Measurements from ENCODE around the gene CSH1.
A peak's percentile ranks its signal among the peaks of the same experiment; 100 is the strongest.

The CSH1 gene

GRCh38 chr17:63930951-63931575, 34.7 kb upstream of the CSH1 start:
- no CpG with 5 or more reads among the region's 16 CpGs for WGBS (ENCODE audit: extremely low coverage, insufficient coverage, low lambda C conversion rate)
- Histone ChIP-seq H3K27ac (ENCODE audit: low read depth, low read length) (no peak overlapping the region), H3K4me1 (ENCODE audit: control insufficient read depth, low read depth, low read length) (no peaks in the 10 kb centered on the region)

GRCh38 chr17:63929860-63930766, 33.7 kb upstream of the CSH1 start:
- Histone ChIP-seq H2BK15ac (replicated peaks; ENCODE audit: low read depth) (no peak overlapping the region), H3K79me1 (ENCODE audit: low read length) (no peaks in the 10 kb centered on the region), H3K79me2 (ENCODE audit: control insufficient read depth, insufficient read depth, low read length) (no peaks in the 10 kb centered on the region), H3K18ac (ENCODE audit: low read length) (no peak overlapping the region), H3K23ac (ENCODE audit: low read length) (no peak overlapping the region), H2AK5ac (ENCODE audit: low read length) (no peak overlapping the region), H3K27me3 (ENCODE audit: insufficient read depth, low read length, poor library complexity) (no peaks in the 10 kb centered on the region), H2BK5ac (ENCODE audit: low read length) (no peak overlapping the region), H3K4me1 (ENCODE audit: control insufficient read depth, low read depth, low read length) (no peaks in the 10 kb centered on the region), H3K36me3 (ENCODE audit: control insufficient read depth, insufficient read depth, low read length) (no peaks in the 10 kb centered on the region), H4K8ac (ENCODE audit: low read depth, low read length) (no peak overlapping the region), H3K9ac (ENCODE audit: low read length) (no peak overlapping the region), H3K4ac (ENCODE audit: low read depth, low read length) (no peak overlapping the region), H3K27ac (ENCODE audit: low read depth, low read length) (no peak overlapping the region), H4K5ac (ENCODE audit: low read length) (no peak overlapping the region), H3K4me2 (ENCODE audit: low read length) (no peak overlapping the region), H3K56ac (ENCODE audit: low read length) (no peak overlapping the region), H2BK120ac (ENCODE audit: low read depth, low read length) (no peak overlapping the region), H3K4me3 (ENCODE audit: low read length) (no peak overlapping the region)
- no CpG with 5 or more reads among the region's 24 CpGs for WGBS (ENCODE audit: extremely low coverage, insufficient coverage, low lambda C conversion rate)
- no peak for DNase-seq

More at GRCh38 chr17:63930951-63931575, 34.7 kb upstream of the CSH1 start:
- no peak overlapping the region for H3K23ac ChIP-seq (ENCODE audit: low read length)
- H4K8ac ChIP-seq (ENCODE audit: low read depth, low read length) = no peak overlapping the region
- DNase-seq = peak; percentile 51
- H3K4me3 ChIP-seq (ENCODE audit: low read length) = no peak overlapping the region
- H2BK5ac ChIP-seq (ENCODE audit: low read length) = no peak overlapping the region
- no peak overlapping the region for H2BK15ac ChIP-seq (replicated peaks; ENCODE audit: low read depth)
- no peak overlapping the region for H3K18ac ChIP-seq (ENCODE audit: low read length)
- no peak overlapping the region for H3K56ac ChIP-seq (ENCODE audit: low read length)
- no peak overlapping the region for H2AK5ac ChIP-seq (ENCODE audit: low read length)
- H3K79me1 ChIP-seq (ENCODE audit: low read length) = no peaks in the 10 kb centered on the region
- no peaks in the 10 kb centered on the region for H3K27me3 ChIP-seq (ENCODE audit: insufficient read depth, low read length, poor library complexity)
- H3K79me2 ChIP-seq (ENCODE audit: control insufficient read depth, insufficient read depth, low read length) = no peaks in the 10 kb centered on the region
- H3K9ac ChIP-seq (ENCODE audit: low read length) = no peak overlapping the region
- no peak overlapping the region for H2BK120ac ChIP-seq (ENCODE audit: low read depth, low read length)
- no peaks in the 10 kb centered on the region for H3K36me3 ChIP-seq (ENCODE audit: control insufficient read depth, insufficient read depth, low read length)
- H3K4ac ChIP-seq (ENCODE audit: low read depth, low read length) = no peak overlapping the region
- no peak overlapping the region for H4K5ac ChIP-seq (ENCODE audit: low read length)
- H3K4me2 ChIP-seq (ENCODE audit: low read length) = no peak overlapping the region

GRCh38 chr17:63928966-63929695, 32.8 kb upstream of the CSH1 start:
- no peak overlapping the region for H3K4me3 ChIP-seq (ENCODE audit: low read length)
- H3K27ac ChIP-seq (ENCODE audit: low read depth, low read length) = no peak overlapping the region
- no peak overlapping the region for H4K5ac ChIP-seq (ENCODE audit: low read length)
- no peak overlapping the region for H3K4me2 ChIP-seq (ENCODE audit: low read length)
- H3K56ac ChIP-seq (ENCODE audit: low read length) = no peak overlapping the region
- no peak overlapping the region for H4K8ac ChIP-seq (ENCODE audit: low read depth, low read length)
- no peaks in the 10 kb centered on the region for H3K27me3 ChIP-seq (ENCODE audit: insufficient read depth, low read length, poor library complexity)
- no peak overlapping the region for H3K9ac ChIP-seq (ENCODE audit: low read length)
- no peak overlapping the region for H3K18ac ChIP-seq (ENCODE audit: low read length)
- no CpG with 5 or more reads among the region's 10 CpGs for WGBS (ENCODE audit: extremely low coverage, insufficient coverage, low lambda C conversion rate)
- no peaks in the 10 kb centered on the region for H3K79me2 ChIP-seq (ENCODE audit: control insufficient read depth, insufficient read depth, low read length)
- H3K4me1 ChIP-seq (ENCODE audit: control insufficient read depth, low read depth, low read length) = no peaks in the 10 kb centered on the region
- no peak overlapping the region for H3K4ac ChIP-seq (ENCODE audit: low read depth, low read length)
- H3K36me3 ChIP-seq (ENCODE audit: control insufficient read depth, insufficient read depth, low read length) = no peaks in the 10 kb centered on the region
- no peak overlapping the region for H3K23ac ChIP-seq (ENCODE audit: low read length)
- no peak overlapping the region for H2BK15ac ChIP-seq (replicated peaks; ENCODE audit: low read depth)
- H2AK5ac ChIP-seq (ENCODE audit: low read length) = no peak overlapping the region
- H2BK5ac ChIP-seq (ENCODE audit: low read length) = no peak overlapping the region
- H2BK120ac ChIP-seq (ENCODE audit: low read depth, low read length) = no peak overlapping the region
- DNase-seq = no peak
- H3K79me1 ChIP-seq (ENCODE audit: low read length) = no peaks in the 10 kb centered on the region

GRCh38 chr17:63928172-63928666, 31.8 kb upstream of the CSH1 start:
- Histone ChIP-seq H3K79me1 (ENCODE audit: low read length) (no peaks in the 10 kb centered on the region), H3K4me1 (ENCODE audit: control insufficient read depth, low read depth, low read length) (no peaks in the 10 kb centered on the region), H3K9ac (ENCODE audit: low read length) (no peak overlapping the region), H3K79me2 (ENCODE audit: control insufficient read depth, insufficient read depth, low read length) (no peaks in the 10 kb centered on the region), H3K23ac (ENCODE audit: low read length) (no peak overlapping the region), H3K4me3 (ENCODE audit: low read length) (no peak overlapping the region), H2BK120ac (ENCODE audit: low read depth, low read length) (no peak overlapping the region), H2BK15ac (replicated peaks; ENCODE audit: low read depth) (no peak overlapping the region), H3K56ac (ENCODE audit: low read length) (no peak overlapping the region), H3K36me3 (ENCODE audit: control insufficient read depth, insufficient read depth, low read length) (no peaks in the 10 kb centered on the region), H2BK5ac (ENCODE audit: low read length) (no peak overlapping the region), H3K4me2 (ENCODE audit: low read length) (no peak overlapping the region), H4K8ac (ENCODE audit: low read depth, low read length) (no peak overlapping the region), H3K4ac (ENCODE audit: low read depth, low read length) (no peak overlapping the region), H3K27me3 (ENCODE audit: insufficient read depth, low read length, poor library complexity) (no peaks in the 10 kb centered on the region), H3K18ac (ENCODE audit: low read length) (no peak overlapping the region), H3K27ac (ENCODE audit: low read depth, low read length) (no peak overlapping the region), H2AK5ac (ENCODE audit: low read length) (no peak overlapping the region), H4K5ac (ENCODE audit: low read length) (no peak overlapping the region)
- no CpG with 5 or more reads among the region's 10 CpGs for WGBS (ENCODE audit: extremely low coverage, insufficient coverage, low lambda C conversion rate)
- no peak for DNase-seq

- H4K5ac ChIP-seq (ENCODE audit: low read length) = no peak overlapping the region
- H2AK5ac ChIP-seq (ENCODE audit: low read length) = no peak overlapping the region
- no peak overlapping the region for H4K8ac ChIP-seq (ENCODE audit: low read depth, low read length)
- no peaks in the 10 kb centered on the region for H3K79me1 ChIP-seq (ENCODE audit: low read length)
- H3K4ac ChIP-seq (ENCODE audit: low read depth, low read length) = no peak overlapping the region
- H2BK5ac ChIP-seq (ENCODE audit: low read length) = no peak overlapping the region
- H3K27me3 ChIP-seq (ENCODE audit: insufficient read depth, low read length, poor library complexity) = no peaks in the 10 kb centered on the region
- H3K18ac ChIP-seq (ENCODE audit: low read length) = no peak overlapping the region
- H3K9ac ChIP-seq (ENCODE audit: low read length) = no peak overlapping the region
- no peaks in the 10 kb centered on the region for H3K79me2 ChIP-seq (ENCODE audit: control insufficient read depth, insufficient read depth, low read length)
- WGBS (ENCODE audit: extremely low coverage, insufficient coverage, low lambda C conversion rate) = no CpG with 5 or more reads among the region's 8 CpGs
- H3K56ac ChIP-seq (ENCODE audit: low read length) = no peak overlapping the region
- H2BK120ac ChIP-seq (ENCODE audit: low read depth, low read length) = no peak overlapping the region
- no peak overlapping the region for H3K23ac ChIP-seq (ENCODE audit: low read length)
- H3K4me1 ChIP-seq (ENCODE audit: control insufficient read depth, low read depth, low read length) = no peaks in the 10 kb centered on the region
- no peaks in the 10 kb centered on the region for H3K36me3 ChIP-seq (ENCODE audit: control insufficient read depth, insufficient read depth, low read length)
- H2BK15ac ChIP-seq (replicated peaks; ENCODE audit: low read depth) = no peak overlapping the region
- H3K27ac ChIP-seq (ENCODE audit: low read depth, low read length) = no peak overlapping the region
- no peak for DNase-seq
- no peak overlapping the region for H3K4me3 ChIP-seq (ENCODE audit: low read length)
- no peak overlapping the region for H3K4me2 ChIP-seq (ENCODE audit: low read length)
Observed at GRCh38 chr17:63927464-63928171, 31.2 kb upstream of the CSH1 start.
